ENCODE results near the gene NR1H4.

Gene NR1H4

GRCh38 chr12:100450735-100451134 lies 22.9 kb upstream of the NR1H4 start:
- Histone ChIP-seq H3K9ac (ENCODE audit: insufficient read length, low read depth) (no peak overlapping the region), H3K4me3 (ENCODE audit: insufficient read length, low read depth) (no peak overlapping the region), H3K4me1 (ENCODE audit: insufficient read depth, insufficient read length) (no peaks in the 10 kb centered on the region), H3K9me3 (ENCODE audit: insufficient read depth, low read length) (no peaks in the 10 kb centered on the region), H3K27me3 (ENCODE audit: insufficient read depth, insufficient read length) (no peaks in the 10 kb centered on the region), H3K36me3 (ENCODE audit: insufficient read depth, insufficient read length, low read length) (no peaks in the 10 kb centered on the region)
- DNase-seq (ENCODE audit: low read depth, low spot score), result no peak
- TF ChIP-seq YY1 (IDR thresholded peaks at IDR 0.05; ENCODE audit: insufficient read depth, insufficient read length) (no peak), SUZ12 (IDR thresholded peaks at IDR 0.05; ENCODE audit: extremely low read depth, insufficient read depth, insufficient read length) (no peak), ZNF274 (IDR thresholded peaks at IDR 0.05; ENCODE audit: low read depth, low read length) (no peak)

GRCh38 chr12:100453951-100454350 lies 19.7 kb upstream of the NR1H4 start:
- no peaks in the 10 kb centered on the region for H3K36me3 ChIP-seq (ENCODE audit: insufficient read depth, insufficient read length, low read length)
- TF ChIP-seq YY1 (IDR thresholded peaks at IDR 0.05; ENCODE audit: insufficient read depth, insufficient read length) (no peak), SUZ12 (IDR thresholded peaks at IDR 0.05; ENCODE audit: extremely low read depth, insufficient read depth, insufficient read length) (no peak), ZNF274 (IDR thresholded peaks at IDR 0.05; ENCODE audit: low read depth, low read length) (no peak)
- H3K9ac ChIP-seq (ENCODE audit: insufficient read length, low read depth), result no peak overlapping the region
- H3K9me3 ChIP-seq (ENCODE audit: insufficient read depth, low read length), result no peaks in the 10 kb centered on the region
- no peak for DNase-seq (ENCODE audit: low read depth, low spot score)
- no peaks in the 10 kb centered on the region for H3K27me3 ChIP-seq (ENCODE audit: insufficient read depth, insufficient read length)
- H3K4me1 ChIP-seq (ENCODE audit: insufficient read depth, insufficient read length), result no peaks in the 10 kb centered on the region
- H3K4me3 ChIP-seq (ENCODE audit: insufficient read length, low read depth), result no peak overlapping the region

GRCh38 chr12:100455896-100456295 lies 17.8 kb upstream of the NR1H4 start:
- no peak overlapping the region for H3K9ac ChIP-seq (ENCODE audit: insufficient read length, low read depth)
- H3K4me1 ChIP-seq (ENCODE audit: insufficient read depth, insufficient read length), result no peaks in the 10 kb centered on the region
- no peak for TF ChIP-seq YY1 (IDR thresholded peaks at IDR 0.05; ENCODE audit: insufficient read depth, insufficient read length)
- no peak for TF ChIP-seq ZNF274 (IDR thresholded peaks at IDR 0.05; ENCODE audit: low read depth, low read length)
- no peak for TF ChIP-seq SUZ12 (IDR thresholded peaks at IDR 0.05; ENCODE audit: extremely low read depth, insufficient read depth, insufficient read length)
- no peak overlapping the region for H3K4me3 ChIP-seq (ENCODE audit: insufficient read length, low read depth)
- H3K9me3 ChIP-seq (ENCODE audit: insufficient read depth, low read length), result no peaks in the 10 kb centered on the region
- H3K36me3 ChIP-seq (ENCODE audit: insufficient read depth, insufficient read length, low read length), result no peaks in the 10 kb centered on the region
- H3K27me3 ChIP-seq (ENCODE audit: insufficient read depth, insufficient read length), result no peaks in the 10 kb centered on the region
- no peak for DNase-seq (ENCODE audit: low read depth, low spot score)

- H3K36me3 ChIP-seq (ENCODE audit: insufficient read depth, insufficient read length, low read length), result no peaks in the 10 kb centered on the region
- H3K4me1 ChIP-seq (ENCODE audit: insufficient read depth, insufficient read length), result no peaks in the 10 kb centered on the region
- DNase-seq (ENCODE audit: low read depth, low spot score), result no peak
- no peaks in the 10 kb centered on the region for H3K9me3 ChIP-seq (ENCODE audit: insufficient read depth, low read length)
- H3K4me3 ChIP-seq (ENCODE audit: insufficient read length, low read depth), result no peak overlapping the region
- TF ChIP-seq YY1 (IDR thresholded peaks at IDR 0.05; ENCODE audit: insufficient read depth, insufficient read length), result no peak
- no peak for TF ChIP-seq SUZ12 (IDR thresholded peaks at IDR 0.05; ENCODE audit: extremely low read depth, insufficient read depth, insufficient read length)
- TF ChIP-seq ZNF274 (IDR thresholded peaks at IDR 0.05; ENCODE audit: low read depth, low read length), result no peak
- H3K9ac ChIP-seq (ENCODE audit: insufficient read length, low read depth), result no peak overlapping the region
- no peaks in the 10 kb centered on the region for H3K27me3 ChIP-seq (ENCODE audit: insufficient read depth, insufficient read length)
Measured at GRCh38 chr12:100458191-100458590, 15.5 kb upstream of the NR1H4 start.

GRCh38 chr12:100460702-100461101 lies 13.0 kb upstream of the NR1H4 start:
- no peak overlapping the region for H3K9ac ChIP-seq (ENCODE audit: insufficient read length, low read depth)
- no peaks in the 10 kb centered on the region for H3K36me3 ChIP-seq (ENCODE audit: insufficient read depth, insufficient read length, low read length)
- no peaks in the 10 kb centered on the region for H3K4me1 ChIP-seq (ENCODE audit: insufficient read depth, insufficient read length)
- TF ChIP-seq SUZ12 (IDR thresholded peaks at IDR 0.05; ENCODE audit: extremely low read depth, insufficient read depth, insufficient read length) (no peak), ZNF274 (IDR thresholded peaks at IDR 0.05; ENCODE audit: low read depth, low read length) (no peak), YY1 (IDR thresholded peaks at IDR 0.05; ENCODE audit: insufficient read depth, insufficient read length) (no peak)
- DNase-seq (ENCODE audit: low read depth, low spot score), result peak; percentile 6
- no peak overlapping the region for H3K4me3 ChIP-seq (ENCODE audit: insufficient read length, low read depth)
- no peaks in the 10 kb centered on the region for H3K9me3 ChIP-seq (ENCODE audit: insufficient read depth, low read length)
- H3K27me3 ChIP-seq (ENCODE audit: insufficient read depth, insufficient read length), result no peaks in the 10 kb centered on the region

GRCh38 chr12:100461330-100461973 lies 12.2 kb upstream of the NR1H4 start:
- Histone ChIP-seq H3K27me3 (ENCODE audit: insufficient read depth, insufficient read length) (no peaks in the 10 kb centered on the region), H3K9me3 (ENCODE audit: insufficient read depth, low read length) (no peaks in the 10 kb centered on the region), H3K36me3 (ENCODE audit: insufficient read depth, insufficient read length, low read length) (no peaks in the 10 kb centered on the region), H3K4me3 (ENCODE audit: insufficient read length, low read depth) (no peak overlapping the region), H3K4me1 (ENCODE audit: insufficient read depth, insufficient read length) (no peaks in the 10 kb centered on the region), H3K9ac (ENCODE audit: insufficient read length, low read depth) (no peak overlapping the region)
- no peak for DNase-seq (ENCODE audit: low read depth, low spot score)
- TF ChIP-seq YY1 (IDR thresholded peaks at IDR 0.05; ENCODE audit: insufficient read depth, insufficient read length) (no peak), SUZ12 (IDR thresholded peaks at IDR 0.05; ENCODE audit: extremely low read depth, insufficient read depth, insufficient read length) (no peak), ZNF274 (IDR thresholded peaks at IDR 0.05; ENCODE audit: low read depth, low read length) (no peak)

- Histone ChIP-seq H3K9me3 (ENCODE audit: insufficient read depth, low read length) (no peaks in the 10 kb centered on the region), H3K27me3 (ENCODE audit: insufficient read depth, insufficient read length) (no peaks in the 10 kb centered on the region), H3K36me3 (ENCODE audit: insufficient read depth, insufficient read length, low read length) (no peaks in the 10 kb centered on the region), H3K9ac (ENCODE audit: insufficient read length, low read depth) (no peak overlapping the region), H3K4me1 (ENCODE audit: insufficient read depth, insufficient read length) (no peaks in the 10 kb centered on the region), H3K4me3 (ENCODE audit: insufficient read length, low read depth) (no peak overlapping the region)
- TF ChIP-seq ZNF274 (IDR thresholded peaks at IDR 0.05; ENCODE audit: low read depth, low read length) (no peak), SUZ12 (IDR thresholded peaks at IDR 0.05; ENCODE audit: extremely low read depth, insufficient read depth, insufficient read length) (no peak), YY1 (IDR thresholded peaks at IDR 0.05; ENCODE audit: insufficient read depth, insufficient read length) (no peak)
- no peak for DNase-seq (ENCODE audit: low read depth, low spot score)
Measured at GRCh38 chr12:100463661-100464060, 10.0 kb upstream of the NR1H4 start.
